BLaER1 treated with 17β-estradiol and CSF1 and Interleukin-3, amounts not matched to agents 10 nM and 100 nM (cell line): Measurements from ENCODE around the gene RFTN1.

Experiments used
- H3K27ac ChIP-seq, 11 experiments: shearing (Covaris generic); formaldehyde crosslinking; 2 replicates each; pipeline ENCODE4 v1.8.1; 2022
- H3K27me3 ChIP-seq, 11 experiments: shearing (Covaris generic); formaldehyde crosslinking; 2 replicates each; pipeline ENCODE4 v1.8.1; 2022
- H3K36me3 ChIP-seq, 11 experiments: shearing (Covaris generic); formaldehyde crosslinking; 2 replicates each; pipeline ENCODE4 v1.8.1; 2022
- H3K4me1 ChIP-seq, 10 experiments: shearing (Covaris generic); formaldehyde crosslinking; 2 replicates each; pipeline ENCODE4 v1.8.1; 2022
- H3K4me2 ChIP-seq, 11 experiments: shearing (Covaris generic); formaldehyde crosslinking; 2 replicates each; pipeline ENCODE4 v1.8.1; 2022
- H3K4me3 ChIP-seq, 10 experiments: shearing (Covaris generic); formaldehyde crosslinking; 2 replicates each; pipeline ENCODE4 v1.8.1; 2022
- H3K9ac ChIP-seq, 11 experiments: shearing (Covaris generic); formaldehyde crosslinking; 2 replicates each; pipeline ENCODE4 v1.8.1; 2022
- H3K9me3 ChIP-seq, 11 experiments: shearing (Covaris generic); formaldehyde crosslinking; replicated peaks in 1 of 11; 2 replicates each; pipeline ENCODE4 v1.8.1; 2022
- H4K20me1 ChIP-seq, 11 experiments: shearing (Covaris generic); formaldehyde crosslinking; 2 replicates each; pipeline ENCODE4 v1.8.1; 2022
- Cebpa-rat ChIP-seq, 11 experiments: shearing (Covaris generic); IDR thresholded peaks; 2 replicates each; pipeline ENCODE4 v1.8.1; 2022

Gene RFTN1

GRCh38 chr3:16336825-16337224, 176.7 kb downstream of the RFTN1 start:
- Histone ChIP-seq H3K4me1 (peaks cover 20 to 36% (median 30%) of the 10 kb centered on the region in 10 experiments), H4K20me1 (peaks cover 0 to 42% (median 0%) of the 10 kb centered on the region in 11 experiments; a peak in 7 of 22 replicates), H3K4me2 (peak overlapping the region in 3 of 11 experiments; percentile 78 to 86 (median 80); a peak in 1 of 22 replicates), H3K9me3 (peaks cover 15 to 30% (median 21%) of the 10 kb centered on the region in 11 experiments), H3K9ac (no peak overlapping the region; a peak in 1 of 22 replicates), H3K27ac (peak overlapping the region in 8 of 11 experiments; percentile 75 to 88 (median 80); a peak in 14 of 22 replicates), H3K27me3 (no peaks in the 10 kb centered on the region), H3K4me3 (no peak overlapping the region), H3K36me3 (peaks cover 49 to 77% (median 63%) of the 10 kb centered on the region in 11 experiments)
- no peak for TF ChIP-seq Cebpa-rat (IDR thresholded peaks at IDR 0.05)

GRCh38 chr3:16335772-16336645, 177.5 kb downstream of the RFTN1 start:
- Histone ChIP-seq H3K4me2 (no peak overlapping the region), H3K9ac (no peak overlapping the region), H3K4me3 (no peak overlapping the region), H3K4me1 (peaks cover 20 to 36% (median 30%) of the 10 kb centered on the region in 10 experiments), H3K27me3 (no peaks in the 10 kb centered on the region), H3K27ac (peak overlapping the region in 5 of 11 experiments; percentile 18 to 80 (median 39); a peak in 8 of 22 replicates), H4K20me1 (peaks cover 0 to 42% (median 0%) of the 10 kb centered on the region in 11 experiments; a peak in 7 of 22 replicates), H3K9me3 (peaks cover 23 to 38% (median 29%) of the 10 kb centered on the region in 11 experiments), H3K36me3 (peaks cover 56 to 83% (median 71%) of the 10 kb centered on the region in 11 experiments)
- no peak for TF ChIP-seq Cebpa-rat (IDR thresholded peaks at IDR 0.05)

- Histone ChIP-seq H3K9ac (no peak overlapping the region), H3K36me3 (peaks cover 61 to 83% (median 75%) of the 10 kb centered on the region in 11 experiments)
- no peak for TF ChIP-seq Cebpa-rat (IDR thresholded peaks at IDR 0.05)
These were observed 178.2 kb downstream of the RFTN1 start for GRCh38 chr3:16335333-16335732.

GRCh38 chr3:16334909-16335308, 178.6 kb downstream of the RFTN1 start:
- Histone ChIP-seq H3K9ac (no peak overlapping the region), H3K4me2 (no peak overlapping the region), H3K9me3 (peaks cover 23 to 39% (median 32%) of the 10 kb centered on the region in 11 experiments), H3K4me1 (peaks cover 20 to 32% (median 27%) of the 10 kb centered on the region in 10 experiments), H4K20me1 (peaks cover 0 to 38% (median 0%) of the 10 kb centered on the region in 11 experiments; a peak in 7 of 22 replicates), H3K27ac (no peak overlapping the region), H3K36me3 (peaks cover 65 to 83% (median 75%) of the 10 kb centered on the region in 11 experiments), H3K4me3 (no peak overlapping the region), H3K27me3 (no peaks in the 10 kb centered on the region)
- TF ChIP-seq Cebpa-rat (IDR thresholded peaks at IDR 0.05) = no peak

More at GRCh38 chr3:16335333-16335732, 178.2 kb downstream of the RFTN1 start:
- H3K27me3 ChIP-seq = no peaks in the 10 kb centered on the region
- H3K4me3 ChIP-seq = no peak overlapping the region
- H3K4me2 ChIP-seq = no peak overlapping the region
- H4K20me1 ChIP-seq = peaks cover 0 to 40% (median 0%) of the 10 kb centered on the region in 11 experiments; a peak in 7 of 22 replicates
- H3K27ac ChIP-seq = peak overlapping the region in 1 of 11 experiments; percentile 80; a peak in 1 of 22 replicates
- peaks cover 20 to 36% (median 30%) of the 10 kb centered on the region in 10 experiments for H3K4me1 ChIP-seq
- peaks cover 23 to 39% (median 32%) of the 10 kb centered on the region in 11 experiments for H3K9me3 ChIP-seq

GRCh38 chr3:16332904-16333426, 180.5 kb downstream of the RFTN1 start:
- Histone ChIP-seq H3K36me3 (peaks cover 78 to 98% (median 92%) of the 10 kb centered on the region in 11 experiments), H3K9ac (no peak overlapping the region), H3K27ac (no peak overlapping the region), H3K4me1 (peaks cover 4 to 12% (median 8%) of the 10 kb centered on the region in 10 experiments), H3K4me2 (no peak overlapping the region), H3K27me3 (no peaks in the 10 kb centered on the region), H4K20me1 (peaks cover 0 to 39% (median 0%) of the 10 kb centered on the region in 11 experiments; a peak in 9 of 22 replicates), H3K4me3 (no peak overlapping the region), H3K9me3 (peaks cover 23 to 39% (median 32%) of the 10 kb centered on the region in 11 experiments)
- no peak for TF ChIP-seq Cebpa-rat (IDR thresholded peaks at IDR 0.05)

- no peak for TF ChIP-seq Cebpa-rat (IDR thresholded peaks at IDR 0.05)
- H4K20me1 ChIP-seq = peaks cover 0 to 49% (median 3%) of the 10 kb centered on the region in 11 experiments; a peak in 8 of 22 replicates
- peaks cover 23 to 39% (median 32%) of the 10 kb centered on the region in 11 experiments for H3K9me3 ChIP-seq
- H3K4me1 ChIP-seq = no peaks in the 10 kb centered on the region
- no peak overlapping the region for H3K27ac ChIP-seq
- H3K27me3 ChIP-seq = no peaks in the 10 kb centered on the region
- peaks cover 78 to 100% (median 95%) of the 10 kb centered on the region in 11 experiments for H3K36me3 ChIP-seq
- H3K4me2 ChIP-seq = no peak overlapping the region
- no peak overlapping the region for H3K4me3 ChIP-seq
- H3K9ac ChIP-seq = no peak overlapping the region
These were observed 182.1 kb downstream of the RFTN1 start for GRCh38 chr3:16331319-16331883.

- no peak for TF ChIP-seq Cebpa-rat (IDR thresholded peaks at IDR 0.05)
- peaks cover 78 to 100% (median 95%) of the 10 kb centered on the region in 11 experiments for H3K36me3 ChIP-seq
These were observed 183.1 kb downstream of the RFTN1 start for GRCh38 chr3:16330351-16330750.

GRCh38 chr3:16329826-16330129, 183.7 kb downstream of the RFTN1 start:
- Histone ChIP-seq H3K9ac (no peak overlapping the region), H3K4me1 (no peaks in the 10 kb centered on the region), H3K4me3 (no peak overlapping the region), H3K27me3 (no peaks in the 10 kb centered on the region), H4K20me1 (peaks cover 0 to 57% (median 8%) of the 10 kb centered on the region in 11 experiments; a peak in 11 of 22 replicates), H3K4me2 (no peak overlapping the region), H3K9me3 (peaks cover 23 to 36% (median 30%) of the 10 kb centered on the region in 11 experiments), H3K36me3 (peaks cover 78 to 100% (median 95%) of the 10 kb centered on the region in 11 experiments), H3K27ac (no peak overlapping the region)
- no peak for TF ChIP-seq Cebpa-rat (IDR thresholded peaks at IDR 0.05)

More at GRCh38 chr3:16330351-16330750, 183.1 kb downstream of the RFTN1 start:
- peaks cover 23 to 39% (median 32%) of the 10 kb centered on the region in 11 experiments for H3K9me3 ChIP-seq
- no peak overlapping the region for H3K4me2 ChIP-seq
- H3K9ac ChIP-seq = no peak overlapping the region
- no peaks in the 10 kb centered on the region for H3K27me3 ChIP-seq
- no peak overlapping the region for H3K27ac ChIP-seq
- peaks cover 0 to 59% (median 8%) of the 10 kb centered on the region in 11 experiments; a peak in 11 of 22 replicates for H4K20me1 ChIP-seq
- H3K4me3 ChIP-seq = no peak overlapping the region
- no peaks in the 10 kb centered on the region for H3K4me1 ChIP-seq
